GM06990 (cell line): ENCODE data around the gene SLC12A8.

Source experiments
- DNase-seq: peaks from one replicate; pipeline ENCODE4 v3.0.0-alpha.2; 2011; ENCODE audit not compliant: insufficient read length; ENCODE audit errors: extremely low read depth
- H3K27me3 ChIP-seq: replicated peaks from 2 replicates; pipeline ENCODE4 v1.6.0; 2011; ENCODE audit warnings: low read length; ENCODE audit not compliant: control insufficient read depth, insufficient read depth
- H3K36me3 ChIP-seq: 2 replicates; pipeline ENCODE4 v1.5.1; 2011; ENCODE audit warnings: low read length; ENCODE audit not compliant: control insufficient read depth, insufficient read depth
- H3K4me3 ChIP-seq: replicated peaks from 2 replicates; pipeline ENCODE4 v1.5.1; 2011; ENCODE audit warnings: low read depth, mild to moderate bottlenecking, control low read depth, low read length
- CTCF ChIP-seq: IDR thresholded peaks from 2 replicates; pipeline ENCODE4 v1.5.1; 2011; ENCODE audit warnings: low read length, control low read depth, mild to moderate bottlenecking, inconsistent platforms; ENCODE audit not compliant: insufficient read depth, poor library complexity, severe bottlenecking

Gene SLC12A8

GRCh38 chr3:125062904-125063618 lies 149.5 kb downstream of the SLC12A8 start:
- TF ChIP-seq CTCF = no peak
- no peak overlapping the region for H3K4me3 ChIP-seq
- H3K36me3 ChIP-seq = no peaks in the 10 kb centered on the region
- H3K27me3 ChIP-seq = no peaks in the 10 kb centered on the region
- no peak for DNase-seq

GRCh38 chr3:125061646-125062045 lies 150.9 kb downstream of the SLC12A8 start:
- H3K4me3 ChIP-seq = no peak overlapping the region
- no peaks in the 10 kb centered on the region for H3K27me3 ChIP-seq
- H3K36me3 ChIP-seq = no peaks in the 10 kb centered on the region
- no peak for DNase-seq
- TF ChIP-seq CTCF = no peak

GRCh38 chr3:125061170-125061569 lies 151.4 kb downstream of the SLC12A8 start:
- no peak for DNase-seq
- Histone ChIP-seq H3K36me3 (no peaks in the 10 kb centered on the region), H3K27me3 (no peaks in the 10 kb centered on the region), H3K4me3 (no peak overlapping the region)
- no peak for TF ChIP-seq CTCF

GRCh38 chr3:125059488-125060245 lies 152.9 kb downstream of the SLC12A8 start:
- Histone ChIP-seq H3K4me3 (no peak overlapping the region), H3K27me3 (no peaks in the 10 kb centered on the region), H3K36me3 (no peaks in the 10 kb centered on the region)
- no peak for TF ChIP-seq CTCF
- DNase-seq = no peak

- DNase-seq = no peak
- no peaks in the 10 kb centered on the region for H3K36me3 ChIP-seq
- H3K27me3 ChIP-seq = no peaks in the 10 kb centered on the region
- no peak for TF ChIP-seq CTCF
- H3K4me3 ChIP-seq = no peak overlapping the region
Observed at GRCh38 chr3:125058959-125059358, 153.6 kb downstream of the SLC12A8 start.

- Histone ChIP-seq H3K36me3 (no peaks in the 10 kb centered on the region), H3K4me3 (no peak overlapping the region), H3K27me3 (no peaks in the 10 kb centered on the region)
- no peak for TF ChIP-seq CTCF
- no peak for DNase-seq
Observed at GRCh38 chr3:125058529-125058928, 154.0 kb downstream of the SLC12A8 start.
